Activated T-cell treated with anti-CD3 and anti-CD28 coated beads for 48 hours (primary cell): Measurements from ENCODE around the gene TNNC2.

Source experiments
- DNase-seq: peaks from one replicate; pipeline ENCODE4 v3.0.0-alpha.2; 2020; ENCODE audit warnings: low read depth

The TNNC2 gene

DNA sequence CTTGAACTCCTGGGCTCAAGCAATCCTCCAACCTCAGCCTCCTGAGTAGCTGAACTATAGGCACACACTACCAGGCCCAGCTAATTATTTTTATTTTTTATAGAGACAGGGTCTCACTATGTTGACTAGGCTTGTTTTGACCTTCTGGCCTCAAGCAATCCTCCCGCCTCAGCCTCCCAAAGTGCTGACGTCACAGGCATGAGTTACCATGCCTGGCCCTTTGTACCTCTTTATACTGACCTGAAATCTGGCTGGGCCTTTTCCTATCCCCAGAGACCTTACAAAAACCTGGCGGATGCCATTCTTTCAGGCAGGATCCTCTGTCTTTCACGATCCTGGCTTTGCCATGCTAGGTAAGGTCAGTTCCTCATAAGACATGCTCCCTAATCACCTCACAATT is 47.0 kb downstream of the TNNC2 start:
- no peak for DNase-seq

DNA sequence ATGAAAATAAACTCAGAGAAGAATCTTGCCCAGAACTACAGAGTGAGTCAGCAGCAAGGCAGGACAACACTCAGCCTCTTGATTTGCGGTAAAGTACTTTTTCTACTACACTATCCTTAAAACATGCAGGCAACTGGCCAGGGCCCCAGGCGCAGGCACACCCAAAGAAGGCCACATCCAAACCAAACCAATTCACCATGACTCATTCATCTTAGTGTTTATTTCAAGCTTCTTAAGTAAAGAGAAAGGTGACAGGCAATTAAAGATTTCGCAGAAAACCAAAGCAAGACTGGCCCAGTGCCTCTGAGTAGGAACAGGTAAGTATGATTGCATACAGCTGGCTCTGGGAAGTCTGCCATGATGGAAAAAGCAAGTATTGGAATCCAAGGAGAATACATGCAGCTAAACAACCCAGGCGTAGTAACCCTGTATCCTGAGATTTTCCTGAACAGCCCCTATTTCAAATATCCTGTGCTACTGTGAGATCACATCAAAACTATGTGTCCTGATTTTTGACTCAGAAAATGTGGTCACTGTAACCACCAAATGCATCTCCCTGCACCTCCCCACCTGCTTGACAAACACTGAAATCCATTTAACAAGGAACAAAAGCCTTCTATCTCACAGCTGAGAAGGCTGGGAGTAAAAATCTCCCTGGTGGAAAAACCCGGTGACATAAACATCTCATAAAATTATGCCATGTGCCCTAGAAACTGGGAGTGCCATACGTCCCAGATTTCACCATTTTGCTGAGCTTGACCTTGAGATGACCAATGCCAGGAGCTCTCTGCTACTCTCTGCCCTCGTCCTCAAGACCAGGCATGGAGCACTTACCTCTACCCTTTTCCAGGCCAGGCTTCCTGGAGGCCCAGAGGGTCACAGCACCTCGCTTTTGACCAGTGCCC is 47.8 kb downstream of the TNNC2 start:
- DNase-seq = no peak

DNA sequence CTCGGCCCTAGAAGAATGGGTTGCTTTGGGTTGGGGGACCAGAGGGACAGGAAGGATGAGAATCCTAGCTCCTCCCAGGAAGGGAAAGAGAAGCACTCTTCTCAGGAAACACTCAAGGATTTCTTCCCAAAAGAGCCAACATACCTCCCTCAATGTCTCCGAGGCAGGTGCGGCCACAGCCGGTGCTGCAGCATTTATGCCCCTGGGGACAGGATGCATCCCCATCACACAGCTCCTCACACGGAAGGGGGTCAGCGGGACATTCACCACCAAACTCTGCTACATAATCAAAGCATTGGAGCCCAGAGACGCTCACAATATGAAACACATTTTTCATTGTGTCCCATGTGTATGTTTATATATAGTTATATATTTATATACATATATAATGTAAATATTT is 50.2 kb downstream of the TNNC2 start:
- DNase-seq = no peak

DNA sequence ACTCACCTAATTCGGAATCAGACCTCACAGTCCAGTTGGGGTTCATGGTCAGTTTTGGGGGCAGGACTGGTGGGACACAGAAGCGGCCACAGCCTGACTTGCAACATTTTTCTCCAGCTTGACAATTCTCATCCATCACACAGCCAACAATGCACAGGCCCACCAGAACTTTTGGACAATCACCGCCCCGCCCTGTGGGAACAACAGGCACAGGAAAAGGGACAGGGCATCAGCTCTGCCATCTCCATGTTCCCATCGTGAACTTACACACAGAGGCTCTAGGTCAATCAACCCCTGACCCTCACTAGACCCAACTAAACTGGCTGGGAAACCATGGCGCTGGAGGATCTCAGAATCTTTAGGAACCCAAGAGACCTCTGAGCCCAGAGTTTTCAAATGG is 51.7 kb downstream of the TNNC2 start:
- no peak for DNase-seq

DNA sequence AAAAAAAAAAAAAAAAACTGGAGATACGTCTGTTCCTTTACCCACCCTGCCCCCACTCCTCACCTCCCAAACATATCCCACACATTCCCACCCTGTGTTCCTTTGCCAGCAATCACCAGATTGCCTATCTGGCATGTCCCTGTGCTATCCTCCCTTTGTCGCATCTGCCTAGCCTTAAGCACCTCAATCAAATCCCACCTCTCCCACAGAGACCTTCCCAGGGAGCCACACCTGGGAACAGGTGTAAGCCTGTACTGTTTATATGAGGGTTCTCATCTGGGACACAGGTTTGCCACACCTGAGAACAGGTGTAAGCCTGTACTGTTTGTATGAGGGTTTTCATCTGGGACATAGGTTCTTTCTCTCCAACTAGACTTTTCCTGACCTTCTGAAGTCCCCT is 52.2 kb downstream of the TNNC2 start:
- DNase-seq = no peak
